ENCODE results near the gene KCTD16.

KCTD16 gene

DNA sequence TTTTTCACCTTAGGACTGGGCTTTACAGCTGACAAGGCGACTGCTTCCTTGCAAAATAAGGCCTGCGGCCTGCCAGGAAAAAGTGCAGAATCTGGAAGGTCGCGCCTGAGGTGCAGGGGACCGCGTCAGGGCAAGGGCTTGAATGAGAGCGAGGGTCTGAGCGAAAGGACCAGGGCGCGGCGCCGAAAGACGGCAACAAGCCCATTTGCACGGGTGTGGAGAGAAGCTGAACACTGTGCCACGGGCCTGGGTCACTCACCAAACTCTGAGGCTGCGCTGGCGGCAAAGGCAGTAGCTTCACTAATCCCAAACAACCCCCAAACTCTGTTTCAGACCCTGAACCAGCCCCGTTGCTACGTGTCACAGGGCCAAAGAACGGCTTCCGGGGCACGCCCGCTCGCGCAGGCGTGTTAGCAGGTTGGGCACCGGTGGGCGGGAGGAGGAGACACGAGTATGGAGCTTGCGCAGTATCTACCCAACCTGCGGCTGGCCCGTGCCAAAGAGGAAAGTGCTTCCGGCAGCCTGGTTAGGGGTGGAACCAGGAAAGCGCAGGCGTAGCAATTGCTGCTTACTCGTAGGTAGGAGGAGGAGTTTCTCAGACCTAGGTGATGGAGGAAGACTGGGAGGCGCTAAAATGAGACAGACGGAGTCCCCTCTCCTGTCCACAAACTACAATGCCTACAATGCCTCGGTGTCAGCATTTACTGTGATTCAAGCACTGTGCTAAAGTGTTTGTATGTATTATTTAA lies at the start of gene KCTD16, which contains the start of gene YIPF5:
Gene KCTD16, plus strand, starts transcription at position 598 of the 749 bp plus-strand sequence.
Gene YIPF5, minus strand, starts transcription at position 384 of the 749 bp plus-strand sequence. CDS start 704 bp downstream, outside the sequence.
- peak; percentile 98 for FAIRE-seq

- no peak for FAIRE-seq
These were observed 49.1 kb upstream of the KCTD16 start for GRCh38 chr5:144121577-144121976.

- no peak for FAIRE-seq
These were observed 48.6 kb upstream of the KCTD16 start for GRCh38 chr5:144122081-144122480.

- FAIRE-seq: no peak
These were observed 48.0 kb upstream of the KCTD16 start for GRCh38 chr5:144122641-144123040.

GRCh38 chr5:144125163-144125726 lies 45.4 kb upstream of the KCTD16 start:
- FAIRE-seq: no peak

- no peak for FAIRE-seq
These were observed 44.0 kb upstream of the KCTD16 start for GRCh38 chr5:144126707-144127106.

GRCh38 chr5:144128844-144129243 lies 41.8 kb upstream of the KCTD16 start:
- no peak for FAIRE-seq

- no peak for FAIRE-seq
These were observed 40.4 kb upstream of the KCTD16 start for GRCh38 chr5:144130306-144130705.

- FAIRE-seq: no peak
These were observed 39.4 kb upstream of the KCTD16 start for GRCh38 chr5:144131261-144131660.

GRCh38 chr5:144133050-144133633 lies 37.5 kb upstream of the KCTD16 start:
- FAIRE-seq: peak; percentile 36

- FAIRE-seq: peak; percentile 41
These were observed 36.4 kb upstream of the KCTD16 start for GRCh38 chr5:144134194-144134826.

DNA sequence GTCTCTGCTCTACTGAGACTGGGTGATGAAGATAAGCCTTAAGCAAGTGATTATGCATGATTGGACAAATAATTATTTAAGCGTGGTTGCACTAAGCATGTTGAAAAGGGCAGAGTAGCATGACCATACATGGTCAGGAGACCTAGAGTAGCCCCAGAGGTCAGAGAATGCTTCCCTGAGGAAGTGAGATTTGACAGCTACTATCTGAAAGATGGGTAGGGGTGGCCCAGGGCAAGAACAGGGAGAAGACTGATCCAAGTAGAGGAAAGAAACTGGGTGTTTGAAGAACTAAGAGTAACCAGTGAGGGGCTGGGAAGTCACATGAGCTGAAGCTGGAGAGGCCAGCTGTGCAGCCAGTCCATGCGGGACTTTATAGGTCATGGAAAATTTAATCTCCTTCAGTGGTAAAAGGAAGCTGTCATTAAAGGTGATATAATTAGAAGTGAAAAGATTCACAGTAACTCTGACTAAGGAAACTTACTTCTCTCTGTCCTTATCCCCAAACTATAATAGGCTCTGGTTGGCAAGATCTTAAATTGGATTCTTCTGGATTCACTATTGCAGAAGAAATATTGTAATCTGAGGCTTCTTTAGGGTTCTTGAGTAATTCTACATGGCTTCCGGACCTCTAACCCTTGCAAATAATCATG lies 35.4 kb upstream of the KCTD16 start:
- FAIRE-seq: no peak

- FAIRE-seq: no peak
These were observed 31.1 kb upstream of the KCTD16 start for GRCh38 chr5:144139586-144139985.

- no peak for FAIRE-seq
These were observed 29.1 kb upstream of the KCTD16 start for GRCh38 chr5:144141585-144141984.

DNA sequence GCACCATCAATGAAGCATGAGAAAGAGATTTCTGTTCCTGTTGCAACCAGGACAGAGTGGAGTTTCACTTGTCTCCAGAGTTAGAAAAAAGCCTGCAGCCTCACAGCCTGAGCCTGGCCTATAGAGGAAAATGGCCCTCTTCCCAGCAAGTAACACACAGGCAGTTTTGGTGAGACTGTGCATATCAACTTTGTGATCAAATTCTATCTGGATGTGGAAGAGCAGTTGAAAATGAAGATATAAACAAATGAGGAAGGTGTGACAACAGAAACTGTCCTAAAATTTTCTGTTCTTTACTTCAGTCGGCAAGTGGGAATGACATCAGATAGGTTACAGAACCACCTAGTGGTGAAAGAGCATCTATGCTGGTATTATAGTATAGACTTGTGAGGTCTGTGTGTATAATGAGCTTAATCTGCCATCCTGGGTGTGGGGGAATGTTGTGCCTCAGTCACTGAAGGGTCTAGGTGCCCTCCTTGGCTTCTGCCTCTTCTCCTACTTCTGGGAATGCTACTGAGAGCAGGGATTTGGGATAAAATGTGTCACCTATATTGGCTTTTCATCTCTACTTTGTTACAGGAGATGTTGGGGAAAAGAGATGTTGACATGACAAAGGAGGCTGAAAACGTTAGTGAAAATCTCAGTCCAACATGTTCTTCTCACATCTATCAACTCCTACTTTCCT lies 28.4 kb upstream of the KCTD16 start:
- FAIRE-seq: peak; percentile 69

DNA sequence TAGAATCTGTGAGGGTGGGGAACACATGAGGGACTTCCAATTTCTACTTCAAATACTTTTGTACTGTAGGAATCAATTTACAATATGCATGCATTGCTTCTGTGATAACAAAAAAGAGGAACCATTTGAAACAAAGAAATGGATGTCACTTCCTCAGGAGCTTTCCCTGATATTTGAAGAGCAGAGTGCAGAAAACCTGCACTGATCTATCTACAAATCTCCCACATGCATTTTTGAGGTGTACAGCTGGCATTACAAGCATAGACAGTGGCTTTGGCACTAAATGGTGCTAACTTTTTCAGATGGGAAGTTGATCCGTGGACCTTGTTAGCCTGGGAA lies 27.9 kb upstream of the KCTD16 start:
- no peak for FAIRE-seq

DNA sequence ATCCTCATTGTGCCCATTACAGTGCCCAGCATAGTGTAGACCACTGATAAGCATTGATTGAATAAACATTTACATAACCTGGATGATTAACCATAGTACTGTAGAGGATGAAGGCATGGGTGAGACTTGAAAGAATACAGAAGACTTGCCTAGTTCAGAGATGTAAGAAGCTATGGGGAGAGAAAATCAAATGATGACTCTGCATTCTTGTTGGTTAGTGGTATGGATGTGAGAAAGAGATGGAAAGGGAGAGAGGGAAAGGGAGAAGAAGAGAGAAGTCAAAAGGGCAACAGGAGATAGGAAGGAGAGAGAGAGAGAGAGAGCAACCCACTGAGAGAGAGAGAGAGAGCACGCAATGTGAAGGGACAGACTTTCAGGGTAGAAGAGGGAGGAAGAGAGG lies 27.0 kb upstream of the KCTD16 start:
- FAIRE-seq: no peak

- FAIRE-seq: no peak
These were observed 25.5 kb upstream of the KCTD16 start for GRCh38 chr5:144144956-144145751.

DNA sequence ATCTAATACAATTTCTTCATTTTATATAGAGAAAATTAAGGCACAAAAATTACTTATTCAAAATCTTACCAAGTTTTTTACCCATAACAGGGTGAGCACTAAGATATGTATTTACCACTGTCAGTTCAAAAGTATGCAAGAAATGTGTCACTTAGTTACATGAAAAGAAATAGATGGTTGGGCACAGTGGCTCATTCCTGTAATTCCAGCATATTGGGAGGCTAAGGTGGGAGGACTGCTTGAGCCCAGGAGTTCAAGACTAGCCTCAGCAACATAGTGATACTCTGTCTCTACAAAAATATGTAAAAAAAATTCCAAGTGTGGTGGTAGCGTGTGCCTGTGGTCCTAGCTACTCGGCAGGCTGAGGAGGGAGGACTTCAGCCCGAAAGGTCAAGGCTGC lies 19.6 kb upstream of the KCTD16 start:
- FAIRE-seq: no peak

DNA sequence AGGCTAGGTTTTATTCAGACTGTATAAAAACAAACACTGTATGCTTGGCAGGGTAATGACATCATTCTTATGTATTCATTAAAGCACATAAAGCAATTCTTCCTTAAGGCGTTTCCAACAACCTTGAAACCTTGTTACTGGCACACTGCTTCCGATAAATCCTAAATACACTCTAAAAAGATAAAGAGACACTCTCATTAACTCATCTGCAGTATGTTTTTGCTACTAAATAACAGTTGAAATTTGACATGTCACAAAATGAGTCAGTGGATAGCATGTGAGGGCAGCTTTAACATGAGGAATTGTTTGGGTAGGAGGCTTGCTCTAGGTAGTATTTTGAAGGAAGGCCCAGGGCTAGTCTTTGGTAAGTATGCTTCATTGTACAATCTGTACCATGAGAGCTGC lies 13.9 kb upstream of the KCTD16 start:
- FAIRE-seq: no peak

GRCh38 chr5:144162686-144163085 lies 8.0 kb upstream of the KCTD16 start:
- no peak for FAIRE-seq

GRCh38 chr5:144166696-144167095 lies 4.0 kb upstream of the KCTD16 start:
- FAIRE-seq: no peak

Measured in islet of Langerhans (tissue), 1 donor.